Cardiac fibroblast (primary cell): ENCODE results near the gene SKA2.
"Not testable (repeated sequence)": the region's sequence is repeated elsewhere in the genome, so short reads cannot be mapped to it uniquely, and the experiment has no call there.

Experiments used
- DNase-seq, 2 donors: peaks; one replicate each; pipeline versions ENCODE4 v3.0.0 to v3.0.0-alpha.2; 2010; ENCODE audit warnings: low read depth in 2 of 2
- H3K4me3 ChIP-seq, 2 donors: replicated peaks in 1 of 2; 1 replicate in 1 of 2; 2 replicates in 1 of 2; pipeline ENCODE4 v1.5.1; 2011; ENCODE audit warnings: low read depth in 2 of 2, low read length in 2 of 2, mild to moderate bottlenecking in 2 of 2, moderate library complexity in 1 of 2
- CTCF ChIP-seq: IDR thresholded peaks from one replicate; pipeline ENCODE4 v1.5.1; 2011; ENCODE audit warnings: low read depth, mild to moderate bottlenecking, low read length, inconsistent platforms

SKA2 gene

DNA sequence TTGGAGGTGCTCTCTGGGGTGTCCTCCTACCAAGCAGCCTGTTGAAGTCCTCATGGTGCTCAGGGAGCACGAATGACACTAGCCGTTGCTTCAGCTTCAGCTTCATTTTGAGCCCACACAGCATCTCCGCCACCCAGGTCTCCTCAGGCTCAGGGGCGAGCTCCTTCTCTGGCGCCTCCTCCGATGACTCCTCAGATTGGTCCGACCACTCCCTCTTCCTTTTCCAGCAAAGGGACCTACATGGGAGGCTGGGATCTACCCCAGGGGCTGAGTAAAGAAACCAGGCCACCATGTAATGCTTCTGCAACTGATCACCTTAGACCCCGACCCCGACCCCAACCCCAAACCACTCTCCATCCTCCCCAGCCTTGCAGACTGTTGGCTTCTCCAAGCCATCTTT, 26.5 kb upstream of the SKA2 start:
- H3K4me3 ChIP-seq, result no peak overlapping the region
- TF ChIP-seq CTCF, result no peak
- DNase-seq, result no peak

- no peak overlapping the region for H3K4me3 ChIP-seq
- no peak for TF ChIP-seq CTCF
- DNase-seq, result no peak
Observed at GRCh38 chr17:59180626-59181025, 25.6 kb upstream of the SKA2 start.

GRCh38 chr17:59179601-59180000, 24.6 kb upstream of the SKA2 start:
- not testable (repeated sequence) for H3K4me3 ChIP-seq, DNase-seq

GRCh38 chr17:59178266-59178985, 23.4 kb upstream of the SKA2 start:
- no peak for TF ChIP-seq CTCF
- H3K4me3 ChIP-seq, result no peak overlapping the region
- no peak for DNase-seq

- DNase-seq, result no peak
- no peak for TF ChIP-seq CTCF
- no peak overlapping the region for H3K4me3 ChIP-seq
Observed at GRCh38 chr17:59175076-59175475, 20.1 kb upstream of the SKA2 start.

DNA sequence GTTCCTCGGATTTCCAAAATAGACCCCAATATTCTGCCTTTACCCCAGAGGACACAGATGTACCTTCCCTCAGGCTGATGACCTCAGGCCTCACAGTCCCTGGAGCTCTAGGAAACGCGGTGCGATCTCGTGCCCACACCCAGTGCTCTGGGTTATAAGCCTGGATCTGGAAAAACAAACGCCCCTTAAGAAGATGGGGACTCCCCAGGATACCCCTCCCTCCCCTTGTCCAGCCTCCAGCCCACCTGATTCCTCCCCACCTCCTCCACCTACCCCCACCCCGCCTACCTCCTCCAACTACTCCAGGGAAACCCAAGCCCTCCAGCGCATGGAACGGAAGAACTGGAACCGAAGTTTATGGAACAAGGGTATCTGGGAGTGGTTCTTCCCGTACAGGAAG, 19.7 kb upstream of the SKA2 start:
- DNase-seq, result no peak
- no peak overlapping the region for H3K4me3 ChIP-seq
- TF ChIP-seq CTCF, result no peak

GRCh38 chr17:59172436-59173004, 17.5 kb upstream of the SKA2 start:
- TF ChIP-seq CTCF, result no peak
- H3K4me3 ChIP-seq, result no peak overlapping the region
- no peak for DNase-seq
